Heart right ventricle (tissue), 16 donors: ENCODE data around the gene CDH23. TPM values are rescaled to one million over a fixed set of nuclear protein-coding genes. Genes with fewer than 3 reads are reported as not detected.

Experiments
- ATAC-seq, 8 donors: fragments of 200-7000 bp; cut with Tn5 transposase; one replicate each; pipeline ENCODE4 v1.9.1; 2020; ENCODE audit warnings: mild to moderate bottlenecking in 8 of 8, moderate library complexity in 8 of 8, moderate number of reproducible peaks in 1 of 8
- DNase-seq, 2 donors: peaks; one replicate each; pipeline ENCODE4 v3.0.0-alpha.2; 2020
- H3K27ac ChIP-seq, 10 donors: fragments of 200-600 bp; sonication (generic) in 2 of 10; one replicate each; pipeline versions ENCODE4 v1.5.0 to v1.8.0; 2020 to 2022; ENCODE audit warnings: mild to moderate bottlenecking in 3 of 10
- H3K27me3 ChIP-seq, 7 donors: fragments of 200-600 bp; one replicate each; pipeline ENCODE4 v1.8.0; 2021 to 2022; ENCODE audit warnings: mild to moderate bottlenecking in 2 of 7
- H3K36me3 ChIP-seq, 9 donors: fragments of 200-600 bp; sonication (generic) in 1 of 9; one replicate each; pipeline versions ENCODE4 v1.5.0 to v1.8.0; 2020 to 2022; ENCODE audit warnings: mild to moderate bottlenecking in 2 of 9
- H3K4me1 ChIP-seq, 9 donors: fragments of 200-600 bp; sonication (generic) in 1 of 9; one replicate each; pipeline versions ENCODE4 v1.5.0 to v1.8.0; 2020 to 2022; ENCODE audit warnings: mild to moderate bottlenecking in 4 of 9
- H3K4me3 ChIP-seq, 10 donors: fragments of 200-600 bp; sonication (generic) in 2 of 10; one replicate each; pipeline versions ENCODE4 v1.5.0 to v1.8.0; 2020 to 2022; ENCODE audit warnings: mild to moderate bottlenecking in 7 of 10, moderate library complexity in 2 of 10
- H3K9me3 ChIP-seq, 11 donors: fragments of 200-600 bp in 10 of 11; sonication (generic) in 2 of 11; one replicate each; pipeline versions ENCODE4 v1.5.0 to v1.8.0; 2013 to 2022; ENCODE audit warnings: mild to moderate bottlenecking in 2 of 11, control low read depth in 1 of 11, moderate library complexity in 1 of 11
- WGBS, 2 donors: extraction: QIAGEN DNeasy Blood & Tissue Kit; methylation state at CpG; one replicate each; pipeline ENCODE4 v1.1.7; 2013; ENCODE audit warnings: inconsistent platforms in 1 of 2; 5-methylcytosine and 5-hydroxymethylcytosine counted together
- intact Hi-C, 10 donors: fragments of 100-400 bp; cut with DNase I; formaldehyde crosslinking; loops; one replicate each; pipeline versions ENCODE4 v1.11.1 to v1.14.2; 2022
- polyA plus RNA-seq, 2 donors: library from polyadenylated mRNA; stranded (reverse); fragments of 200-250 nt; gene quantifications; one replicate each; pipeline ENCODE4 v1.2.3, GENCODE V29; 2013
- total RNA-seq, 10 donors: library from RNA; stranded (reverse); fragmentation: NEBNext Ultra II Directional in 3 of 10; extraction: Animal tissue kit (Norgen Biotek cat#: 25700) in 3 of 10; gene quantifications; one replicate each; pipeline versions ENCODE4 v1.2.1 to v1.2.4, GENCODE V29; 2021 to 2023
- TF ChIP-seq, protein P1 (sequence below), 9 donors: fragments of 200-600 bp; sonication (generic) in 2 of 9; IDR thresholded peaks; one replicate each; pipeline versions ENCODE4 v1.5.0 to v1.8.0; 2021 to 2022; ENCODE audit warnings: antibody characterized with exemption in 9 of 9, mild to moderate bottlenecking in 5 of 9, moderate library complexity in 1 of 9
- donor health status: Arrhythmogenic right ventricular cardiomyopathy.
- donor health status: ischemic (EF 13 %, LVEDD 7.1; RV severe dilation, severe dysfunction).
- donor health status: healthy with polysubstance abuse.
- donor health status: DM: no; HTN: yes; CAD: no.
- donor health status: DM: no; HTN: no; CAD: no.
- donor health status: ischemic (EF 25% LVEDD 6.9; RV normal size, moderate dysfunction).
- donor health status: ischemic (EF 25% LVEDD 5.7; RV mildly dilated, moderate dysfunction).
- donor health status: healthy.
- donor health status: DM: yes; HTN: yes; CAD: no.
- donor health status: Ischemic cardiomyopathy.
- donor health status: ischemic (EF 35%, LVEDD 5.7; RV mildly dilated, moderate dysfunction).
- donor health status: nonischemic (EF 11% LVEDD 7.7; RV severe dilation, severe dysfunction).
- donor health status: DM: yes; HTN: yes; CAD: no.
- donor health status: PGD.
- donor health status: ischemic (EF 29% LVEDD 5.4; RV normal size, mild dysfunction).
- donor health status: nonischemic (EF 23%, LVEDD 6.1; RV moderate dilation, normal function).

CDH23 gene
- total and polyA plus RNA-seq, 12 donors, result 1.1 to 7.7 (median 4.6) TPM

- no peak for DNase-seq
- 89 to 92% methylated on average over 24 of the region's 24 CpGs for WGBS, 2 donors
- H3K9me3 ChIP-seq, result no peaks in the 10 kb centered on the region
- H3K27me3 ChIP-seq, result no peaks in the 10 kb centered on the region
- H3K36me3 ChIP-seq, result no peaks in the 10 kb centered on the region
- H3K27ac ChIP-seq, result no peak overlapping the region
- TF ChIP-seq, protein P1, sequence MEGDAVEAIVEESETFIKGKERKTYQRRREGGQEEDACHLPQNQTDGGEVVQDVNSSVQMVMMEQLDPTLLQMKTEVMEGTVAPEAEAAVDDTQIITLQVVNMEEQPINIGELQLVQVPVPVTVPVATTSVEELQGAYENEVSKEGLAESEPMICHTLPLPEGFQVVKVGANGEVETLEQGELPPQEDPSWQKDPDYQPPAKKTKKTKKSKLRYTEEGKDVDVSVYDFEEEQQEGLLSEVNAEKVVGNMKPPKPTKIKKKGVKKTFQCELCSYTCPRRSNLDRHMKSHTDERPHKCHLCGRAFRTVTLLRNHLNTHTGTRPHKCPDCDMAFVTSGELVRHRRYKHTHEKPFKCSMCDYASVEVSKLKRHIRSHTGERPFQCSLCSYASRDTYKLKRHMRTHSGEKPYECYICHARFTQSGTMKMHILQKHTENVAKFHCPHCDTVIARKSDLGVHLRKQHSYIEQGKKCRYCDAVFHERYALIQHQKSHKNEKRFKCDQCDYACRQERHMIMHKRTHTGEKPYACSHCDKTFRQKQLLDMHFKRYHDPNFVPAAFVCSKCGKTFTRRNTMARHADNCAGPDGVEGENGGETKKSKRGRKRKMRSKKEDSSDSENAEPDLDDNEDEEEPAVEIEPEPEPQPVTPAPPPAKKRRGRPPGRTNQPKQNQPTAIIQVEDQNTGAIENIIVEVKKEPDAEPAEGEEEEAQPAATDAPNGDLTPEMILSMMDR (IDR thresholded peaks at IDR 0.05), result no peak
- H3K4me3 ChIP-seq, result no peak overlapping the region
- peaks cover 8 to 32% (median 19%) of the 10 kb centered on the region in 9 donors for H3K4me1 ChIP-seq
- no peak for ATAC-seq
- intact Hi-C loops, result no loop called here
Measured at GRCh38 chr10:71615538-71616329, 219.0 kb downstream of the CDH23 start.

- intact Hi-C loops, result no loop called here
- no peak for DNase-seq
- H3K9me3 ChIP-seq, result no peaks in the 10 kb centered on the region
- H3K27me3 ChIP-seq, result no peaks in the 10 kb centered on the region
- no peak for ATAC-seq
- TF ChIP-seq, protein P1 (IDR thresholded peaks at IDR 0.05), result no peak
- no peak overlapping the region for H3K27ac ChIP-seq
- peaks cover 8 to 45% (median 26%) of the 10 kb centered on the region in 9 donors for H3K4me1 ChIP-seq
- no peaks in the 10 kb centered on the region for H3K36me3 ChIP-seq
- WGBS, 2 donors, result 91 to 96% methylated on average over 12 of the region's 12 CpGs
- H3K4me3 ChIP-seq, result no peak overlapping the region
Measured at GRCh38 chr10:71616817-71617654, 220.3 kb downstream of the CDH23 start.

DNA sequence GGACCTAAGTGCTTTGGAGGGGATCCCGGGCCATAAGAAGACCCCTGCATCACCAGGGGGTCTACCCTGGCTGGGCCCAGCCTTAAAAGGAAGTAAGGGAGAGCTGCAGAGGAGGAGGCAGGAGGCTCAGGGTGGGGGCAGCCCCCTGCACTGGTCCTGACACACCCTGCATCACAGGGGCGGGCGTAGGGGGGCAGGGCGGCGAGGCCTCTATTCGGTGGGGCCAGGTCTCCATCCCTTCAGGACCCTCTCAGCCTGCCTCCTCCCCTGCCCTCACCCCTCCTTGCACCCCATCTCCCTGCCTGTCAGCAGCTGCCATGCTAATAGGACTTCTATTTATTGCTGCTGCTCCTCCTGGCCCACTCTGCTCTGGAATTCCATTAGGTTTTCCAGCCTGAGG lies 221.5 kb downstream of the CDH23 start:
- ATAC-seq (no peak), DNase-seq (no peak)
- TF ChIP-seq, protein P1 (IDR thresholded peaks at IDR 0.05), result no peak
- Histone ChIP-seq H3K27me3 (no peaks in the 10 kb centered on the region), H3K27ac (no peak overlapping the region), H3K9me3 (no peaks in the 10 kb centered on the region), H3K4me1 (peaks cover 2 to 47% (median 27%) of the 10 kb centered on the region in 9 donors), H3K4me3 (no peak overlapping the region), H3K36me3 (no peaks in the 10 kb centered on the region)
- intact Hi-C loops, result no loop called here
- WGBS, 2 donors, result 87 to 95% methylated on average over 6 of the region's 6 CpGs

DNA sequence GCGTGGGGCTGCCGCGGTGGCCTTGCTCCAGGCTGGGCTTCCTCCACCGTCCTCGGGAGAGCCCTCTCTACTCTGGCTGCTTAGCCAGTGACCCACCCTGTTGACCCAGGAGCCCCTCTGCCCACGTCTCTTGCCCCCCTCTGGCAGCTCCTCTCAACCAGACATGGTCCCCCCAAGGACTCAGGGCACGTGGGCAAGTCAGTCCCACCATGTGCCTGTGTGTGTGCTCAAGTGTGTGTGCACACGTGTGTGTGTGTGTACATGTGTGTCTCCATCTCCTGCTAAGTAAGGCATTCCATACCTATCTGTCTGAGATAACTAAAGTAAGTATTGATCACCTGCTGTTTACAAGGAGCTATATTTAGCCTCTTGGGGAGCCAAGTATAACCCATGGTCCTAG lies 221.9 kb downstream of the CDH23 start:
- DNase-seq, result no peak
- H3K4me1 ChIP-seq, result peaks cover 0 to 47% (median 26%) of the 10 kb centered on the region in 9 donors
- H3K9me3 ChIP-seq, result no peaks in the 10 kb centered on the region
- WGBS, 2 donors, result 71 to 79% methylated on average over 8 of the region's 8 CpGs
- no peak overlapping the region for H3K27ac ChIP-seq
- no peaks in the 10 kb centered on the region for H3K36me3 ChIP-seq
- TF ChIP-seq, protein P1 (IDR thresholded peaks at IDR 0.05), result no peak
- no peaks in the 10 kb centered on the region for H3K27me3 ChIP-seq
- H3K4me3 ChIP-seq, result no peak overlapping the region
- ATAC-seq, result no peak
- intact Hi-C loops, result no loop called here
